HepG2 (cell line): ENCODE data around the gene CHST2. TPM values are rescaled to one million over a fixed set of nuclear protein-coding genes. Genes with fewer than 3 reads are reported as not detected.

Source experiments
- ATAC-seq: fragments of 200-7000 bp; cut with Tn5 transposase; 3 replicates; pipeline ENCODE4 v1.9.1; 2020; ENCODE audit warnings: mild to moderate bottlenecking, moderate library complexity
- BruUV-seq: library from RNA; stranded (reverse); fragments of 400-500 nt; replicated peaks from 2 replicates; lab custom pipeline; 2021; lab: Mats Ljungman, UMichigan
- CTCF ChIA-PET: fragments of 300-600 bp; formaldehyde crosslinking; extraction: SDS; loops from one replicate; lab custom pipeline; 2021; ENCODE audit warnings: low total read pairs, inconsistent platforms, low intra/inter-chr PET ratio; lab: Yijun Ruan, JAX
- POLR2A ChIA-PET: fragments of 350-600 bp; sonication (Branson Sonifier 250); formaldehyde crosslinking; loops from one replicate; lab custom pipeline; 2020; ENCODE audit warnings: antibody characterized with exemption, inconsistent platforms; lab: Yijun Ruan, JAX
- DNase-seq: peaks from one replicate; pipeline ENCODE4 v3.0.0-alpha.2; 2015; ENCODE audit warnings: low spot score
- FAIRE-seq: peaks from 3 replicates; lab custom pipeline; 2011; peaks lifted over from hg19 to GRCh38; lab: Jason Lieb, UNC
- H2AFZ ChIP-seq: one replicate; pipeline ENCODE4 v1.6.1; 2011; ENCODE audit warnings: low read length, inconsistent platforms
- H3K27ac ChIP-seq: fragments of 300-600 bp; 3 replicates; pipeline ENCODE4 v1.8.0; 2011; ENCODE audit warnings: mixed run types, mild to moderate bottlenecking, mixed read lengths, low read length, inconsistent platforms; ENCODE audit not compliant: insufficient read depth; ENCODE audit errors: extremely low read length
- H3K27me3 ChIP-seq, 2 experiments: fragments of 200-600 bp in 1 of 2; 2 replicates in 1 of 2; 3 replicates in 1 of 2; pipeline versions ENCODE4 v1.6.0 to v1.8.0; 2011; ENCODE audit warnings: low read length in 2 of 2, mild to moderate bottlenecking in 2 of 2, moderate library complexity in 2 of 2, inconsistent platforms in 1 of 2; ENCODE audit not compliant: insufficient read depth in 2 of 2, control insufficient read depth in 1 of 2
- H3K36me3 ChIP-seq, 2 experiments: fragments of 200-600 bp in 1 of 2; replicated peaks in 1 of 2; 2 replicates in 1 of 2; 3 replicates in 1 of 2; pipeline versions ENCODE4 v1.5.1 to v1.8.0; 2011; ENCODE audit warnings: low read length in 2 of 2, inconsistent platforms in 1 of 2; ENCODE audit not compliant: insufficient read depth in 2 of 2, control insufficient read depth in 1 of 2
- H3K4me1 ChIP-seq: 2 replicates; pipeline ENCODE4 v1.5.1; 2012; ENCODE audit warnings: low read length, inconsistent platforms; ENCODE audit not compliant: insufficient read depth
- H3K4me2 ChIP-seq: 2 replicates; pipeline ENCODE4 v1.6.0; 2011; ENCODE audit warnings: low read depth, low read length, inconsistent platforms
- H3K4me3 ChIP-seq, 3 experiments: fragments of 200-600 bp in 1 of 3; sonication (generic), shearing (Covaris generic) in 1 of 3; replicated peaks in 1 of 3; 2 replicates each; pipeline ENCODE4 v1.5.1; 2011 to 2016; ENCODE audit warnings: low read length in 3 of 3, inconsistent platforms in 2 of 3, low read depth in 2 of 3, mild to moderate bottlenecking in 2 of 3, control low read depth in 1 of 3, mixed read lengths in 1 of 3; ENCODE audit not compliant: insufficient read depth in 1 of 3
- H3K79me2 ChIP-seq: one replicate; pipeline ENCODE4 v1.6.1; 2011; ENCODE audit warnings: low read length, inconsistent platforms; ENCODE audit not compliant: insufficient read depth
- H3K9ac ChIP-seq: 2 replicates; pipeline ENCODE4 v1.6.0; 2011; ENCODE audit warnings: mild to moderate bottlenecking, low read depth, low read length, inconsistent platforms; ENCODE audit not compliant: insufficient read depth
- H3K9me3 ChIP-seq: 2 replicates; pipeline ENCODE4 v1.5.1; 2012; ENCODE audit warnings: mild to moderate bottlenecking, low read length
- H4K20me1 ChIP-seq: 2 replicates; pipeline ENCODE4 v1.6.0; 2011; ENCODE audit warnings: inconsistent platforms, mild to moderate bottlenecking, low read length, moderate library complexity; ENCODE audit not compliant: insufficient read depth
- LCORL ChIP-seq, 2 experiments: fragments of 450-650 bp in 1 of 2; sonication (generic) in 1 of 2; formaldehyde crosslinking in 1 of 2; IDR thresholded peaks; 2 replicates each; pipeline versions ENCODE4 v1.5.0 to v1.6.1; 2017 to 2020; ENCODE audit warnings: antibody characterized with exemption in 1 of 2, missing genetic modification reagents in 1 of 2
- MEIS2 ChIP-seq: sonication (generic); formaldehyde crosslinking; IDR thresholded peaks from 2 replicates; pipeline ENCODE4 v1.9.0; 2021; ENCODE audit warnings: mild to moderate bottlenecking, missing genetic modification reagents
- ZNF720 ChIP-seq: sonication (generic); formaldehyde crosslinking; IDR thresholded peaks from 2 replicates; pipeline ENCODE4 v1.4.0; 2020; ENCODE audit warnings: missing genetic modification reagents
- ZNF850 ChIP-seq: sonication (generic); formaldehyde crosslinking; conservative IDR thresholded peaks from 2 replicates; pipeline ENCODE4 v1.9.0; 2021; ENCODE audit warnings: mild to moderate bottlenecking, missing genetic modification reagents
- WGBS: methylation state at CpG from one replicate; pipeline ENCODE4 v1.1.6; 2017; ENCODE audit warnings: low lambda C conversion rate; 5-methylcytosine and 5-hydroxymethylcytosine counted together
- in situ Hi-C: cut with HindIII; loops from 2 replicates; pipeline ENCODE4 v1.10.0; 2017; ENCODE audit warnings: low pct_unique_long_range_greater_than_20kb; ENCODE audit not compliant: extremely low pct_ligation_motif_present
- intact Hi-C: fragments of 100-400 bp; cut with micrococcal nuclease; formaldehyde crosslinking; loops from one replicate; pipeline ENCODE4 v1.10.0; 2022; ENCODE audit not compliant: unreplicated experiment
- polyA plus RNA-seq, 8 experiments: library from polyadenylated mRNA; depleted of rRNA in 3 of 8; stranded (reverse) in 7 of 8; unstranded in 1 of 8; fragments of >200 nt; fragmentation: Illumina TruSeq in 4 of 8; extraction: Trizol in 4 of 8; gene quantifications; 2 replicates each; pipeline versions ENCODE4 v1.2.1 to v1.2.3, GENCODE V29; 2011 to 2016; ENCODE audit warnings: low read depth in 4 of 8, missing spikeins in 1 of 8, mixed read lengths in 1 of 8; ENCODE audit not compliant: insufficient read depth in 1 of 8
- total RNA-seq, 5 experiments: library from RNA; depleted of rRNA; stranded (reverse); fragments of >200 nt; fragmentation: Illumina TruSeq; extraction: Trizol; gene quantifications; 2 replicates each; pipeline ENCODE4 v1.2.3, GENCODE V29; 2016; ENCODE audit warnings: low read depth in 1 of 5
- TF ChIP-seq, protein P1 (sequence below): sonication (generic); formaldehyde crosslinking; IDR thresholded peaks from 2 replicates; pipeline ENCODE4 v1.4.0; 2020; ENCODE audit warnings: mild to moderate bottlenecking, missing genetic modification reagents

CHST2 gene
- total and polyA plus RNA-seq, 2 of the 13 experiments (the other 11 are each of a cell fraction or from before 2014, with no cell fraction given): not detected

GRCh38 chr3:143132246-143132980 is 12.8 kb downstream of the CHST2 start (continued):
- TF ChIP-seq, protein P1, sequence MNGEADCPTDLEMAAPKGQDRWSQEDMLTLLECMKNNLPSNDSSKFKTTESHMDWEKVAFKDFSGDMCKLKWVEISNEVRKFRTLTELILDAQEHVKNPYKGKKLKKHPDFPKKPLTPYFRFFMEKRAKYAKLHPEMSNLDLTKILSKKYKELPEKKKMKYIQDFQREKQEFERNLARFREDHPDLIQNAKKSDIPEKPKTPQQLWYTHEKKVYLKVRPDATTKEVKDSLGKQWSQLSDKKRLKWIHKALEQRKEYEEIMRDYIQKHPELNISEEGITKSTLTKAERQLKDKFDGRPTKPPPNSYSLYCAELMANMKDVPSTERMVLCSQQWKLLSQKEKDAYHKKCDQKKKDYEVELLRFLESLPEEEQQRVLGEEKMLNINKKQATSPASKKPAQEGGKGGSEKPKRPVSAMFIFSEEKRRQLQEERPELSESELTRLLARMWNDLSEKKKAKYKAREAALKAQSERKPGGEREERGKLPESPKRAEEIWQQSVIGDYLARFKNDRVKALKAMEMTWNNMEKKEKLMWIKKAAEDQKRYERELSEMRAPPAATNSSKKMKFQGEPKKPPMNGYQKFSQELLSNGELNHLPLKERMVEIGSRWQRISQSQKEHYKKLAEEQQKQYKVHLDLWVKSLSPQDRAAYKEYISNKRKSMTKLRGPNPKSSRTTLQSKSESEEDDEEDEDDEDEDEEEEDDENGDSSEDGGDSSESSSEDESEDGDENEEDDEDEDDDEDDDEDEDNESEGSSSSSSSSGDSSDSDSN: no peak
- TF ChIP-seq MEIS2 (CRISPR knock-in tag): no peak

DNA sequence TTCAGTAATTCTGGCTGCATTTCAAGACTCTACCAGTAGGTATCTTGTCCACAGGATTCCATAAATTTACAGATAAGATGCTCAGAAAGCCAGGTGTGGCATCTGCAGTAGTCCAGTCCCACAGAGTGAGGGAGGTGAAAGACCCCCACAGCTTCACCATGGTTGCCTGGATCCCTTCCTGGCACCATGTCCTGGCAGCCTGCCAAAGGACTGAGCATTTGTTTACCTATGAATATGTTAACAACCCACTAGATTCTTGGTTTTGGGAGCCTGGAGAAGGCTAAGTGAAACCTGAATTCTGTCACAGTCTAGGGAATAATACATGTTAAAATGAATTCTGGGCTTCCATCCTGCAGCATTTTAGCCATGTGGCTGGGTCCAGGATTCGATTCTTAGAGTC is 14.9 kb downstream of the CHST2 start:
- no TSS peak for BruUV-seq
- in situ Hi-C loops (no loop called here), intact Hi-C loops (no loop called here)
- Histone ChIP-seq H3K9me3 (no peaks in the 10 kb centered on the region), H3K4me1 (no peaks in the 10 kb centered on the region), H3K4me2 (no peak overlapping the region), H3K4me3 (no peak overlapping the region), H3K79me2 (no peaks in the 10 kb centered on the region), H2AFZ (no peak overlapping the region), H3K36me3 (no peaks in the 10 kb centered on the region), H3K9ac (no peak overlapping the region), H3K27ac (no peak overlapping the region), H3K27me3 (peaks cover 0 to 2% of the 10 kb centered on the region in 2 experiments; a peak in 1 of 5 replicates), H4K20me1 (no peaks in the 10 kb centered on the region)
- DNase-seq (no peak), FAIRE-seq (no peak), ATAC-seq (no peak)
- POLR2A ChIA-PET: no interaction called here
- TF ChIP-seq LCORL (IDR thresholded peaks at IDR 0.05): 0 out of 2 replicates have a peak, but pooled peaks have one; percentile 12
- TF ChIP-seq LCORL (CRISPR knock-in tag; IDR thresholded peaks at IDR 0.05): no peak
- TF ChIP-seq ZNF850 (CRISPR knock-in tag): no peak
- no peak for TF ChIP-seq ZNF720 (CRISPR knock-in tag)
- WGBS: 0% methylated on average over 1 of the region's 1 CpG
- CTCF ChIA-PET: no interaction called here
